GM23248 (cell line): Measurements from ENCODE around the gene CENPP. TPM values are rescaled to one million over a fixed set of nuclear protein-coding genes. Genes with fewer than 3 reads are reported as not detected.

Experiments
- DNase-seq: peaks from one replicate; pipeline ENCODE4 v3.0.0-alpha.2; 2015
- H2AFZ ChIP-seq: fragments of 200-600 bp; sonication (generic); 2 replicates; pipeline ENCODE4 v1.6.1; 2016; ENCODE audit warnings: antibody characterized with exemption
- H3F3A ChIP-seq: fragments of 200-600 bp; sonication (generic); 2 replicates; pipeline ENCODE4 v1.6.1; 2016; ENCODE audit warnings: mild to moderate bottlenecking, antibody characterized with exemption, mixed run types; ENCODE audit not compliant: insufficient read depth
- H3K27ac ChIP-seq: fragments of 200-600 bp; sonication (generic); 2 replicates; pipeline ENCODE4 v1.5.1; 2016; ENCODE audit warnings: mild to moderate bottlenecking
- H3K27me3 ChIP-seq: fragments of 200-600 bp; sonication (generic); replicated peaks from 2 replicates; pipeline ENCODE4 v1.6.1; 2016; ENCODE audit warnings: mild to moderate bottlenecking; ENCODE audit not compliant: insufficient read depth
- H3K36me3 ChIP-seq: fragments of 200-600 bp; sonication (generic); 2 replicates; pipeline ENCODE4 v1.6.1; 2016; ENCODE audit warnings: low read depth, mild to moderate bottlenecking
- H3K4me1 ChIP-seq: fragments of 200-600 bp; sonication (generic); 2 replicates; pipeline ENCODE4 v1.6.1; 2016; ENCODE audit warnings: mild to moderate bottlenecking; ENCODE audit not compliant: insufficient read depth
- H3K4me2 ChIP-seq: fragments of 200-600 bp; sonication (generic); one replicate; pipeline ENCODE4 v1.6.1; 2016; ENCODE audit warnings: mild to moderate bottlenecking; ENCODE audit not compliant: unreplicated experiment
- H3K4me3 ChIP-seq: fragments of 200-600 bp; sonication (generic); 2 replicates; pipeline ENCODE4 v1.5.1; 2016; ENCODE audit warnings: mild to moderate bottlenecking
- H3K79me2 ChIP-seq: fragments of 200-600 bp; sonication (generic); 2 replicates; pipeline ENCODE4 v1.6.1; 2016; ENCODE audit warnings: mild to moderate bottlenecking; ENCODE audit not compliant: insufficient read depth
- H3K9ac ChIP-seq: fragments of 200-600 bp; sonication (generic); 2 replicates; pipeline ENCODE4 v1.6.1; 2016; ENCODE audit warnings: mild to moderate bottlenecking
- H3K9me2 ChIP-seq: fragments of 200-600 bp; sonication (generic); 2 replicates; pipeline ENCODE4 v1.6.1; 2016; ENCODE audit warnings: mixed run types, mild to moderate bottlenecking, moderate library complexity; ENCODE audit not compliant: insufficient read depth
- H3K9me3 ChIP-seq: fragments of 200-600 bp; sonication (generic); one replicate; pipeline ENCODE4 v1.6.1; 2017; ENCODE audit warnings: low read depth
- H4K20me1 ChIP-seq: fragments of 200-600 bp; sonication (generic); 2 replicates; pipeline ENCODE4 v1.6.0; 2016; ENCODE audit not compliant: insufficient read depth
- EZH2 ChIP-seq: fragments of 200-600 bp; sonication (generic); IDR thresholded peaks from 2 replicates; pipeline ENCODE4 v1.6.1; 2018; ENCODE audit warnings: antibody characterized with exemption, mild to moderate bottlenecking; ENCODE audit not compliant: insufficient read depth, poor library complexity, severe bottlenecking
- EZH2phosphoT487 ChIP-seq: fragments of 200-600 bp; sonication (generic); IDR thresholded peaks from 2 replicates; pipeline ENCODE4 v1.6.1; 2018; ENCODE audit warnings: antibody characterized with exemption, moderate library complexity, mild to moderate bottlenecking, low read depth; ENCODE audit not compliant: insufficient read depth
- WGBS, 2 experiments: methylation state at CpG; one replicate each; pipeline ENCODE4 v1.1.6; 2015 to 2017; ENCODE audit warnings: low lambda C conversion rate in 2 of 2, low coverage in 1 of 2; ENCODE audit errors: missing lambda C conversion rate in 2 of 2; 5-methylcytosine and 5-hydroxymethylcytosine counted together
- in situ Hi-C: fragments of 300-500 bp; cut with MboI; formaldehyde crosslinking; loops from 2 replicates; pipeline ENCODE4 v1.15.0; 2020
- polyA plus RNA-seq: library from polyadenylated mRNA; unstranded; fragments of >200 nt; fragmentation: Nextera tagmentation; extraction: Ambion mirVana; gene quantifications from 2 replicates; pipeline ENCODE4 v1.2.1, GENCODE V29; 2016
- total RNA-seq: library from RNA; depleted of rRNA; stranded (reverse); fragments of >200 nt; shearing (Covaris generic); gene quantifications from 2 replicates; pipeline ENCODE4 v1.2.3, GENCODE V29; 2014

Gene CENPP
- total and polyA plus RNA-seq, 2 experiments from 2014 or later = 2.5 to 7.4 TPM

- Histone ChIP-seq H3K4me3 (no peak overlapping the region), H3K36me3 (no peaks in the 10 kb centered on the region), H3K27ac (no peak overlapping the region), H3K4me1 (peaks cover 24% of the 10 kb centered on the region), H3K9me3 (no peaks in the 10 kb centered on the region), H3F3A (peaks cover 12% of the 10 kb centered on the region), H3K9me2 (no peaks in the 10 kb centered on the region), H3K9ac (no peak overlapping the region), H4K20me1 (no peaks in the 10 kb centered on the region), H3K27me3 (no peaks in the 10 kb centered on the region), H2AFZ (no peak overlapping the region), H3K4me2 (no peak overlapping the region), H3K79me2 (no peaks in the 10 kb centered on the region)
- WGBS, 2 experiments = 100% methylated on average over 1 of the region's 1 CpG
- no peak for DNase-seq
- in situ Hi-C loops = no loop called here
- TF ChIP-seq EZH2 = no peak
- no peak for TF ChIP-seq EZH2phosphoT487
Observed at GRCh38 chr9:92476962-92477361, 151.2 kb downstream of the CENPP start.

- peaks cover 23% of the 10 kb centered on the region for H3F3A ChIP-seq
- H3K79me2 ChIP-seq = no peaks in the 10 kb centered on the region
- H3K9me3 ChIP-seq = no peaks in the 10 kb centered on the region
- no peak for DNase-seq
- WGBS, 2 experiments = 67 to 76% methylated on average over 7 of the region's 7 CpGs
- H3K27ac ChIP-seq = no peak overlapping the region
- H3K9ac ChIP-seq = no peak overlapping the region
- no peaks in the 10 kb centered on the region for H3K36me3 ChIP-seq
- H2AFZ ChIP-seq = no peak overlapping the region
- in situ Hi-C loops = no loop called here
- TF ChIP-seq EZH2phosphoT487 (no peak), EZH2 (no peak)
- H3K4me1 ChIP-seq = peaks cover 39% of the 10 kb centered on the region
- H3K27me3 ChIP-seq = no peaks in the 10 kb centered on the region
- no peak overlapping the region for H3K4me2 ChIP-seq
- H3K9me2 ChIP-seq = no peaks in the 10 kb centered on the region
- H4K20me1 ChIP-seq = no peaks in the 10 kb centered on the region
- H3K4me3 ChIP-seq = no peak overlapping the region
Observed at GRCh38 chr9:92478783-92479182, 153.0 kb downstream of the CENPP start.

- Histone ChIP-seq H3K4me1 (peaks cover 44% of the 10 kb centered on the region), H3K79me2 (no peaks in the 10 kb centered on the region), H3K27ac (no peak overlapping the region), H2AFZ (no peak overlapping the region), H3K9ac (no peak overlapping the region), H3F3A (peaks cover 28% of the 10 kb centered on the region), H3K27me3 (no peaks in the 10 kb centered on the region), H3K4me3 (no peak overlapping the region), H4K20me1 (no peaks in the 10 kb centered on the region), H3K9me3 (no peaks in the 10 kb centered on the region), H3K4me2 (no peak overlapping the region), H3K9me2 (no peaks in the 10 kb centered on the region), H3K36me3 (no peaks in the 10 kb centered on the region)
- TF ChIP-seq EZH2phosphoT487 (no peak), EZH2 (no peak)
- DNase-seq = no peak
- in situ Hi-C loops = no loop called here
Observed at GRCh38 chr9:92479346-92479745, 153.6 kb downstream of the CENPP start.

GRCh38 chr9:92480291-92480771 is 154.6 kb downstream of the CENPP start:
- Histone ChIP-seq H3K27ac (peak overlapping the region; percentile 34), H3K4me2 (peak overlapping the region; percentile 63), H3K36me3 (no peaks in the 10 kb centered on the region), H3K9me2 (no peaks in the 10 kb centered on the region), H2AFZ (peak overlapping the region; percentile 37), H3K27me3 (no peaks in the 10 kb centered on the region), H4K20me1 (no peaks in the 10 kb centered on the region), H3K9ac (no peak overlapping the region), H3F3A (peaks cover 28% of the 10 kb centered on the region), H3K79me2 (no peaks in the 10 kb centered on the region), H3K4me1 (peaks cover 46% of the 10 kb centered on the region), H3K4me3 (peak overlapping the region; percentile 33; the same call in 1 of the 2 replicates), H3K9me3 (no peaks in the 10 kb centered on the region)
- WGBS, 2 experiments = 93 to 95% methylated on average over 2 of the region's 2 CpGs
- peak; percentile 22 for DNase-seq
- TF ChIP-seq EZH2phosphoT487 (no peak), EZH2 (no peak)
- in situ Hi-C loops = no loop called here
